ENCODE measurements around the gene KCTD11.

KCTD11 gene

GRCh38 chr17:7311110-7311705 lies 40.8 kb upstream of the KCTD11 start:
- peaks cover 38% of the 10 kb centered on the region for H4K20me1 ChIP-seq (ENCODE audit: insufficient read depth, low read length)
- H3K27ac ChIP-seq (ENCODE audit: low read length): no peak overlapping the region
- no peaks in the 10 kb centered on the region for H3K27me3 ChIP-seq (ENCODE audit: low read depth, low read length)
- TF ChIP-seq EZH2phosphoT487 (IDR thresholded peaks at IDR 0.05; ENCODE audit: low read depth) (no peak), CTCF (IDR thresholded peaks at IDR 0.05; ENCODE audit: low read depth, low read length) (no peak)
- H3K79me2 ChIP-seq (ENCODE audit: low read length): peaks cover 64% of the 10 kb centered on the region
- H3K4me2 ChIP-seq (ENCODE audit: low read length): no peak overlapping the region
- no peaks in the 10 kb centered on the region for H3K9me3 ChIP-seq (ENCODE audit: insufficient read depth, low read length)
- no peak overlapping the region for H3K9ac ChIP-seq (ENCODE audit: low read length)
- H3K4me3 ChIP-seq (ENCODE audit: low read length): no peak overlapping the region
- H3K36me3 ChIP-seq (replicated peaks; ENCODE audit: low read depth, low read length): peaks cover 45% of the 10 kb centered on the region
- H2AFZ ChIP-seq (ENCODE audit: low read depth, low read length): no peak overlapping the region
- peaks cover 28% of the 10 kb centered on the region for H3K4me1 ChIP-seq (ENCODE audit: low read length)

- no peaks in the 10 kb centered on the region for H3K27me3 ChIP-seq (ENCODE audit: low read depth, low read length)
- H2AFZ ChIP-seq (ENCODE audit: low read depth, low read length): no peak overlapping the region
- peaks cover 45% of the 10 kb centered on the region for H3K36me3 ChIP-seq (replicated peaks; ENCODE audit: low read depth, low read length)
- TF ChIP-seq CTCF (IDR thresholded peaks at IDR 0.05; ENCODE audit: low read depth, low read length) (no peak), EZH2phosphoT487 (IDR thresholded peaks at IDR 0.05; ENCODE audit: low read depth) (no peak)
- H3K9me3 ChIP-seq (ENCODE audit: insufficient read depth, low read length): no peaks in the 10 kb centered on the region
- H3K9ac ChIP-seq (ENCODE audit: low read length): no peak overlapping the region
- H3K79me2 ChIP-seq (ENCODE audit: low read length): peaks cover 62% of the 10 kb centered on the region
- H3K27ac ChIP-seq (ENCODE audit: low read length): no peak overlapping the region
- H3K4me2 ChIP-seq (ENCODE audit: low read length): no peak overlapping the region
- no peak overlapping the region for H3K4me3 ChIP-seq (ENCODE audit: low read length)
- H4K20me1 ChIP-seq (ENCODE audit: insufficient read depth, low read length): peaks cover 38% of the 10 kb centered on the region
- peaks cover 28% of the 10 kb centered on the region for H3K4me1 ChIP-seq (ENCODE audit: low read length)
Measured at GRCh38 chr17:7312432-7313087, 39.4 kb upstream of the KCTD11 start.

GRCh38 chr17:7313088-7313889 lies 38.7 kb upstream of the KCTD11 start:
- Histone ChIP-seq H4K20me1 (ENCODE audit: insufficient read depth, low read length) (peaks cover 38% of the 10 kb centered on the region), H3K4me2 (ENCODE audit: low read length) (peak overlapping the region; percentile 88; the same call in 1 of the 2 replicates), H3K27ac (ENCODE audit: low read length) (0 out of 2 replicates have a peak overlapping the region, but pooled peaks have one; percentile 66), H3K79me2 (ENCODE audit: low read length) (peaks cover 55% of the 10 kb centered on the region), H3K4me3 (ENCODE audit: low read length) (peak overlapping the region; percentile 99; the same call in 1 of the 2 replicates), H3K27me3 (ENCODE audit: low read depth, low read length) (no peaks in the 10 kb centered on the region), H3K9ac (ENCODE audit: low read length) (no peak overlapping the region), H3K4me1 (ENCODE audit: low read length) (peaks cover 28% of the 10 kb centered on the region), H3K36me3 (replicated peaks; ENCODE audit: low read depth, low read length) (peaks cover 46% of the 10 kb centered on the region), H3K9me3 (ENCODE audit: insufficient read depth, low read length) (no peaks in the 10 kb centered on the region), H2AFZ (ENCODE audit: low read depth, low read length) (no peak overlapping the region)
- TF ChIP-seq EZH2phosphoT487 (IDR thresholded peaks at IDR 0.05; ENCODE audit: low read depth): no peak
- TF ChIP-seq CTCF (IDR thresholded peaks at IDR 0.05; ENCODE audit: low read depth, low read length): no peak
